Osteocyte (in vitro differentiated cells): ENCODE results near the gene C4BPA. TPM values are rescaled to one million over a fixed set of nuclear protein-coding genes. Genes with fewer than 3 reads are reported as not detected.

Experiments used
- DNase-seq: peaks from one replicate; pipeline ENCODE4 v3.0.0; 2021; ENCODE audit warnings: mixed read lengths; ENCODE audit not compliant: unreplicated experiment; ENCODE audit errors: extremely low spot score
- H3K27ac Mint-ChIP-seq: one replicate; pipeline ENCODE4 v1.8.0; 2021; ENCODE audit warnings: mild to moderate bottlenecking, mixed read lengths; ENCODE audit not compliant: unreplicated experiment
- H3K27me3 Mint-ChIP-seq: one replicate; pipeline ENCODE4 v1.8.0; 2021; ENCODE audit warnings: mixed read lengths; ENCODE audit not compliant: unreplicated experiment
- H3K36me3 Mint-ChIP-seq: one replicate; pipeline ENCODE4 v1.8.0; 2021; ENCODE audit warnings: mixed read lengths; ENCODE audit not compliant: unreplicated experiment
- H3K4me1 Mint-ChIP-seq: one replicate; pipeline ENCODE4 v1.8.0; 2021; ENCODE audit warnings: mixed read lengths; ENCODE audit not compliant: unreplicated experiment
- H3K4me3 Mint-ChIP-seq: one replicate; pipeline ENCODE4 v1.8.0; 2021; ENCODE audit warnings: mild to moderate bottlenecking, moderate library complexity, mixed read lengths; ENCODE audit not compliant: unreplicated experiment
- H3K9me3 Mint-ChIP-seq: one replicate; pipeline ENCODE4 v1.8.0; 2021; ENCODE audit warnings: mixed read lengths; ENCODE audit not compliant: unreplicated experiment
- CTCF ChIP-seq: fragments of 200-600 bp; sonication (generic); IDR thresholded peaks from 2 replicates; pipeline ENCODE4 v1.5.0; 2021; ENCODE audit warnings: antibody characterized with exemption, mild to moderate bottlenecking, moderate library complexity
- total RNA-seq: library from RNA; stranded (reverse); gene quantifications from 2 replicates; pipeline ENCODE4 v1.2.1, GENCODE V29; 2021

The C4BPA gene
- total RNA-seq, 1 donor from 2014 or later, result not detected

GRCh38 chr1:207112616-207113296 lies 8.7 kb downstream of the C4BPA start:
- Mint-ChIP-seq H3K4me1 (no peaks in the 10 kb centered on the region), H3K27me3 (peaks cover 28% of the 10 kb centered on the region), H3K9me3 (no peaks in the 10 kb centered on the region), H3K27ac (no peak overlapping the region), H3K4me3 (no peak overlapping the region), H3K36me3 (no peaks in the 10 kb centered on the region)
- no peak for DNase-seq
- TF ChIP-seq CTCF, result no peak

GRCh38 chr1:207115269-207115668 lies 11.2 kb downstream of the C4BPA start:
- no peak for TF ChIP-seq CTCF
- Mint-ChIP-seq H3K27ac (no peak overlapping the region), H3K36me3 (no peaks in the 10 kb centered on the region), H3K4me3 (no peak overlapping the region), H3K9me3 (no peaks in the 10 kb centered on the region), H3K4me1 (no peaks in the 10 kb centered on the region), H3K27me3 (peaks cover 18% of the 10 kb centered on the region)
- no peak for DNase-seq

GRCh38 chr1:207124389-207124788 lies 20.4 kb downstream of the C4BPA start:
- peaks cover 8% of the 10 kb centered on the region for H3K27me3 Mint-ChIP-seq
- no peaks in the 10 kb centered on the region for H3K4me1 Mint-ChIP-seq
- H3K9me3 Mint-ChIP-seq, result peaks cover 16% of the 10 kb centered on the region
- H3K27ac Mint-ChIP-seq, result no peak overlapping the region
- H3K36me3 Mint-ChIP-seq, result no peaks in the 10 kb centered on the region
- H3K4me3 Mint-ChIP-seq, result no peak overlapping the region
- DNase-seq, result no peak
- no peak for TF ChIP-seq CTCF

GRCh38 chr1:207128336-207128921 lies 24.4 kb downstream of the C4BPA start:
- DNase-seq, result no peak
- Mint-ChIP-seq H3K9me3 (peaks cover 22% of the 10 kb centered on the region), H3K4me1 (no peaks in the 10 kb centered on the region), H3K4me3 (no peak overlapping the region), H3K27ac (no peak overlapping the region), H3K36me3 (no peaks in the 10 kb centered on the region), H3K27me3 (no peaks in the 10 kb centered on the region)
- no peak for TF ChIP-seq CTCF

GRCh38 chr1:207129053-207129452 lies 25.0 kb downstream of the C4BPA start:
- Mint-ChIP-seq H3K4me1 (no peaks in the 10 kb centered on the region), H3K36me3 (no peaks in the 10 kb centered on the region), H3K4me3 (no peak overlapping the region), H3K9me3 (peaks cover 22% of the 10 kb centered on the region), H3K27me3 (no peaks in the 10 kb centered on the region), H3K27ac (no peak overlapping the region)
- no peak for TF ChIP-seq CTCF
- DNase-seq, result no peak
